ENCODE data around the gene RNF225. TPM values are rescaled to one million over a fixed set of nuclear protein-coding genes. Genes with fewer than 3 reads are reported as not detected.

RNF225 gene
- total and polyA plus RNA-seq, 4 donors, result not detected

GRCh38 chr19:58351990-58352755 lies 43.3 kb upstream of the RNF225 start:
- no peak for ATAC-seq (ENCODE audit: low FRiP score)
- peak; percentile 35 to 63 for DNase-seq
- 85% methylated on average over 23 of the region's 23 CpGs for WGBS, 2 donors
- Histone ChIP-seq H3K4me1 (ENCODE audit: control insufficient read depth in 1 of 2, insufficient read depth in 2 of 2, low read length in 2 of 2) (no peaks in the 10 kb centered on the region), H3K4me3 (ENCODE audit: low read length in 2 of 2) (no peak overlapping the region), H3K9me3 (ENCODE audit: control insufficient read depth, low read length) (no peaks in the 10 kb centered on the region), H3K36me3 (ENCODE audit: control insufficient read depth in 1 of 2, insufficient read depth in 2 of 2, low read length in 1 of 2) (no peaks in the 10 kb centered on the region), H3K27ac (ENCODE audit: low read depth in 1 of 2, low read length in 2 of 2) (no peak overlapping the region), H3K27me3 (ENCODE audit: control insufficient read depth in 1 of 2, insufficient read depth in 2 of 2, low read length in 1 of 2) (no peaks in the 10 kb centered on the region)
- intact Hi-C loops (cut with DNase I), result no loop called here

GRCh38 chr19:58352760-58353671 lies 42.4 kb upstream of the RNF225 start, which contains the start of gene A1BG:
Gene A1BG, minus strand, starts transcription at chr19:58353492. Its CDS starts 55 bp downstream, at chr19:58353437.
- no peaks in the 10 kb centered on the region for H3K4me1 ChIP-seq (ENCODE audit: control insufficient read depth in 1 of 2, insufficient read depth in 2 of 2, low read length in 2 of 2)
- H3K9me3 ChIP-seq (ENCODE audit: control insufficient read depth, low read length), result no peaks in the 10 kb centered on the region
- no peaks in the 10 kb centered on the region for H3K27me3 ChIP-seq (ENCODE audit: control insufficient read depth in 1 of 2, insufficient read depth in 2 of 2, low read length in 1 of 2)
- no peak within 1 kb of the TSS for H3K4me3 ChIP-seq (ENCODE audit: low read length in 2 of 2)
- H3K36me3 ChIP-seq (ENCODE audit: control insufficient read depth in 1 of 2, insufficient read depth in 2 of 2, low read length in 1 of 2), result no peaks in the 10 kb centered on the region
- intact Hi-C loops (cut with DNase I), result no loop called here
- H3K27ac ChIP-seq (ENCODE audit: low read depth in 1 of 2, low read length in 2 of 2), result no peak within 1 kb of the TSS
- no peak for ATAC-seq (ENCODE audit: low FRiP score)
- WGBS, 2 donors, result 81 to 86% methylated on average over 26 of the region's 26 CpGs
- DNase-seq, result peak; percentile 44 to 68

GRCh38 chr19:58353717-58354477 lies 41.6 kb upstream of the RNF225 start:
- intact Hi-C loops (cut with DNase I), result no loop called here
- Histone ChIP-seq H3K27me3 (ENCODE audit: control insufficient read depth in 1 of 2, insufficient read depth in 2 of 2, low read length in 1 of 2) (no peaks in the 10 kb centered on the region), H3K36me3 (ENCODE audit: control insufficient read depth in 1 of 2, insufficient read depth in 2 of 2, low read length in 1 of 2) (no peaks in the 10 kb centered on the region), H3K27ac (ENCODE audit: low read depth in 1 of 2, low read length in 2 of 2) (no peak overlapping the region), H3K4me1 (ENCODE audit: control insufficient read depth in 1 of 2, insufficient read depth in 2 of 2, low read length in 2 of 2) (no peaks in the 10 kb centered on the region), H3K4me3 (ENCODE audit: low read length in 2 of 2) (no peak overlapping the region), H3K9me3 (ENCODE audit: control insufficient read depth, low read length) (no peaks in the 10 kb centered on the region)
- ATAC-seq (ENCODE audit: low FRiP score) (no peak), DNase-seq (peak; percentile 38 to 57)
- WGBS, 2 donors, result 90 to 92% methylated on average over 15 of the region's 15 CpGs

- WGBS, 2 donors, result 83 to 85% methylated on average over 5 to 6 of the region's 6 CpGs
- Histone ChIP-seq H3K9me3 (ENCODE audit: control insufficient read depth, low read length) (no peaks in the 10 kb centered on the region), H3K27me3 (ENCODE audit: control insufficient read depth in 1 of 2, insufficient read depth in 2 of 2, low read length in 1 of 2) (no peaks in the 10 kb centered on the region), H3K4me3 (ENCODE audit: low read length in 2 of 2) (no peak overlapping the region), H3K4me1 (ENCODE audit: control insufficient read depth in 1 of 2, insufficient read depth in 2 of 2, low read length in 2 of 2) (no peaks in the 10 kb centered on the region), H3K27ac (ENCODE audit: low read depth in 1 of 2, low read length in 2 of 2) (no peak overlapping the region), H3K36me3 (ENCODE audit: control insufficient read depth in 1 of 2, insufficient read depth in 2 of 2, low read length in 1 of 2) (no peaks in the 10 kb centered on the region)
- ATAC-seq (ENCODE audit: low FRiP score) (no peak), DNase-seq (peak; percentile 9 to 37)
- intact Hi-C loops (cut with DNase I), result no loop called here
Observed at GRCh38 chr19:58354478-58355030, 40.9 kb upstream of the RNF225 start.

GRCh38 chr19:58355215-58355796 lies 40.1 kb upstream of the RNF225 start:
- Histone ChIP-seq H3K9me3 (ENCODE audit: control insufficient read depth, low read length) (no peaks in the 10 kb centered on the region), H3K4me1 (ENCODE audit: control insufficient read depth in 1 of 2, insufficient read depth in 2 of 2, low read length in 2 of 2) (no peaks in the 10 kb centered on the region), H3K4me3 (ENCODE audit: low read length in 2 of 2) (no peak overlapping the region), H3K27me3 (ENCODE audit: control insufficient read depth in 1 of 2, insufficient read depth in 2 of 2, low read length in 1 of 2) (no peaks in the 10 kb centered on the region), H3K36me3 (ENCODE audit: control insufficient read depth in 1 of 2, insufficient read depth in 2 of 2, low read length in 1 of 2) (no peaks in the 10 kb centered on the region), H3K27ac (ENCODE audit: low read depth in 1 of 2, low read length in 2 of 2) (no peak overlapping the region)
- 94 to 96% methylated on average over 10 of the region's 10 CpGs for WGBS, 2 donors
- intact Hi-C loops (cut with DNase I), result no loop called here
- no peak for DNase-seq
- ATAC-seq (ENCODE audit: low FRiP score), result no peak

GRCh38 chr19:58355908-58356765 lies 39.3 kb upstream of the RNF225 start:
- Histone ChIP-seq H3K27ac (ENCODE audit: low read depth in 1 of 2, low read length in 2 of 2) (no peak overlapping the region), H3K27me3 (ENCODE audit: control insufficient read depth in 1 of 2, insufficient read depth in 2 of 2, low read length in 1 of 2) (no peaks in the 10 kb centered on the region), H3K36me3 (ENCODE audit: control insufficient read depth in 1 of 2, insufficient read depth in 2 of 2, low read length in 1 of 2) (no peaks in the 10 kb centered on the region), H3K9me3 (ENCODE audit: control insufficient read depth, low read length) (no peaks in the 10 kb centered on the region), H3K4me1 (ENCODE audit: control insufficient read depth in 1 of 2, insufficient read depth in 2 of 2, low read length in 2 of 2) (no peaks in the 10 kb centered on the region), H3K4me3 (ENCODE audit: low read length in 2 of 2) (no peak overlapping the region)
- intact Hi-C loops (cut with DNase I), result no loop called here
- 8 to 16% methylated on average over 91 to 94 of the region's 94 CpGs for WGBS, 2 donors
- ATAC-seq (ENCODE audit: low FRiP score) (peak; percentile 33), DNase-seq (no peak)

GRCh38 chr19:58356766-58357480 lies 38.5 kb upstream of the RNF225 start:
- no peaks in the 10 kb centered on the region for H3K36me3 ChIP-seq (ENCODE audit: control insufficient read depth in 1 of 2, insufficient read depth in 2 of 2, low read length in 1 of 2)

More at GRCh38 chr19:58356766-58357480, 38.5 kb upstream of the RNF225 start:
- Histone ChIP-seq H3K27ac (ENCODE audit: low read depth in 1 of 2, low read length in 2 of 2) (no peak overlapping the region), H3K27me3 (ENCODE audit: control insufficient read depth in 1 of 2, insufficient read depth in 2 of 2, low read length in 1 of 2) (no peaks in the 10 kb centered on the region), H3K9me3 (ENCODE audit: control insufficient read depth, low read length) (no peaks in the 10 kb centered on the region), H3K4me3 (ENCODE audit: low read length in 2 of 2) (no peak overlapping the region), H3K4me1 (ENCODE audit: control insufficient read depth in 1 of 2, insufficient read depth in 2 of 2, low read length in 2 of 2) (no peaks in the 10 kb centered on the region)
- WGBS, 2 donors, result 16 to 27% methylated on average over 72 to 75 of the region's 75 CpGs
- DNase-seq (no peak), ATAC-seq (ENCODE audit: low FRiP score) (no peak)
- intact Hi-C loops (cut with DNase I), result no loop called here
